PC-9 (cell line): Measurements from ENCODE around the gene SCAMP2.

Source experiments
- CTCF ChIP-seq: fragments of 200-600 bp; sonication (generic); conservative IDR thresholded peaks from 2 replicates; pipeline ENCODE4 v1.6.1; 2017; ENCODE audit warnings: mixed run types, antibody characterized with exemption, mild to moderate bottlenecking, moderate library complexity
- EZH2 ChIP-seq: fragments of 200-600 bp; sonication (generic); IDR thresholded peaks from 2 replicates; pipeline ENCODE4 v1.8.0; 2017; ENCODE audit warnings: antibody characterized with exemption, low read depth

- TF ChIP-seq CTCF = no peak
- no peak for TF ChIP-seq EZH2
Measured at GRCh38 chr15:74821091-74821789, 51.9 kb downstream of the SCAMP2 start.
